DOHH2 (cell line): ENCODE data around the gene MROH7.

Experiments used
- CTCF ChIP-seq: fragments of 200-600 bp; sonication (generic); IDR thresholded peaks from one replicate; pipeline ENCODE4 v1.5.1; 2014; ENCODE audit warnings: antibody characterized with exemption, mild to moderate bottlenecking, low read depth, low read length; ENCODE audit not compliant: poor library complexity, severe bottlenecking
- EZH2phosphoT487 ChIP-seq: fragments of 200-600 bp; sonication (generic); IDR thresholded peaks from 2 replicates; pipeline ENCODE4 v1.6.1; 2017; ENCODE audit warnings: borderline replicate concordance, mild to moderate bottlenecking, antibody characterized with exemption, low read length, moderate library complexity, mixed read lengths

GRCh38 chr1:54623216-54624007 is 18.2 kb upstream of the MROH7 start, which contains the start of gene FAM151A:
- TF ChIP-seq CTCF (no peak), EZH2phosphoT487 (no peak)
